Endodermal cell (in vitro differentiated cells): ENCODE results near the gene MSRB2. TPM values are rescaled to one million over a fixed set of nuclear protein-coding genes. Genes with fewer than 3 reads are reported as not detected.

Experiments used
- DNase-seq: peaks from one replicate; pipeline ENCODE4 v3.0.0-alpha.2; 2017
- H3K27ac ChIP-seq: 2 replicates; pipeline ENCODE4 v1.5.1; 2013; ENCODE audit warnings: mild to moderate bottlenecking, low read depth, low read length, moderate library complexity
- H3K27me3 ChIP-seq: 2 replicates; pipeline ENCODE4 v1.6.1; 2013; ENCODE audit warnings: mild to moderate bottlenecking, low read length, moderate library complexity; ENCODE audit not compliant: insufficient read depth, control insufficient read depth, poor library complexity, severe bottlenecking
- H3K36me3 ChIP-seq: 2 replicates; pipeline ENCODE4 v1.7.0; 2013; ENCODE audit warnings: mild to moderate bottlenecking, low read length, moderate library complexity; ENCODE audit not compliant: control insufficient read depth, insufficient read depth
- H3K4me1 ChIP-seq: one replicate; pipeline ENCODE4 v1.7.0; 2013; ENCODE audit warnings: low read length; ENCODE audit not compliant: control insufficient read depth, insufficient read depth
- H3K4me3 ChIP-seq: 2 replicates; pipeline ENCODE4 v1.5.1; 2013; ENCODE audit warnings: mild to moderate bottlenecking, low read length, moderate library complexity
- H3K9ac ChIP-seq: 2 replicates; pipeline ENCODE4 v1.6.1; 2013; ENCODE audit warnings: mild to moderate bottlenecking, low read length, moderate library complexity; ENCODE audit not compliant: poor library complexity, severe bottlenecking; ENCODE audit errors: extremely low read depth
- H3K9me3 ChIP-seq: 2 replicates; pipeline ENCODE4 v1.6.1; 2013; ENCODE audit warnings: mild to moderate bottlenecking, low read length, moderate library complexity; ENCODE audit not compliant: control insufficient read depth
- H3K27ac Mint-ChIP-seq: 2 replicates; pipeline ENCODE4 v1.8.0; 2020; ENCODE audit warnings: mixed read lengths
- H3K27me3 Mint-ChIP-seq: 2 replicates; pipeline ENCODE4 v1.8.0; 2021; ENCODE audit warnings: mild to moderate bottlenecking, mixed read lengths; ENCODE audit not compliant: insufficient read depth
- H3K36me3 Mint-ChIP-seq: 2 replicates; pipeline ENCODE4 v1.8.0; 2020; ENCODE audit warnings: low read depth, mixed read lengths
- H3K4me1 Mint-ChIP-seq: 2 replicates; pipeline ENCODE4 v1.8.0; 2020; ENCODE audit warnings: mixed read lengths
- H3K4me3 Mint-ChIP-seq: 2 replicates; pipeline ENCODE4 v1.8.0; 2020; ENCODE audit warnings: mild to moderate bottlenecking, moderate library complexity, mixed read lengths
- H3K9me3 Mint-ChIP-seq: 2 replicates; pipeline ENCODE4 v1.8.0; 2020; ENCODE audit warnings: mild to moderate bottlenecking, mixed read lengths
- WGBS, 2 experiments: methylation state at CpG; one replicate each; pipeline versions ENCODE4 v1.1.5 to v1.1.7; 2013; ENCODE audit warnings: missing lambda C conversion rate in 2 of 2, mixed read lengths in 1 of 2; ENCODE audit not compliant: insufficient coverage in 1 of 2, insufficient read length in 1 of 2; 5-methylcytosine and 5-hydroxymethylcytosine counted together
- total RNA-seq, 2 donors: library from RNA; stranded (reverse); fragmentation: NEBNext Ultra II Directional in 1 of 2; extraction: Animal tissue kit (Norgen Biotek cat#: 25700) in 1 of 2; gene quantifications; 2 replicates in 1 of 2; 3 replicates in 1 of 2; pipeline ENCODE4 v1.2.1, GENCODE V29; 2021
- TF ChIP-seq, protein P1 (sequence below): fragments of 200-600 bp; sonication (generic); conservative IDR thresholded peaks from 2 replicates; pipeline ENCODE4 v1.5.0; 2021; ENCODE audit warnings: antibody characterized with exemption, mild to moderate bottlenecking

MSRB2 gene
- total RNA-seq, 2 donors from 2014 or later = 40.4 to 42.5 TPM

DNA sequence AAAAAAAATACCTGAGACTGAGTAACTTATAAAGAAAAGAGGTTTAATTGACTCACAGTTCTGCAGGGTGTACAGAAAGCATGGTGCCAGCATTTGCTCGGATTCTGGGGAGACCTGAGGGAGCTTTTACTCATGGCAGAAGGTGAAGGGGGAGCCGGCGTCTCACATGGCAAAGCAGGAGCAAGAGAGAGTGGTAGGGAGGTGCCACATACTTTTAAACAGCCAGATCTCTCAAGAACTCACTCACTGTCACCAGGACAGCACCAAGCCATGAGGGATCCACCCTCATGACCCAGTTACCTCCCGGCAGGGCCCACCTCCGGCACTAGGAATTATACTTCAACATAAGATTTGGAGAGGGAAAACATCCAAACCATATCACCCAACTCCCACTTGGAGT, 25.8 kb downstream of the MSRB2 start:
- no peak for DNase-seq
- Mint-ChIP-seq H3K9me3 (no peaks in the 10 kb centered on the region), H3K4me1 (no peaks in the 10 kb centered on the region), H3K36me3 (peaks cover 25% of the 10 kb centered on the region), H3K27me3 (no peaks in the 10 kb centered on the region), H3K27ac (no peak overlapping the region), H3K4me3 (no peak overlapping the region)
- Histone ChIP-seq H3K4me3 (no peak overlapping the region), H3K9ac (no peak overlapping the region), H3K27me3 (no peaks in the 10 kb centered on the region), H3K27ac (no peak overlapping the region), H3K9me3 (peaks cover 6% of the 10 kb centered on the region), H3K36me3 (peaks cover 9% of the 10 kb centered on the region), H3K4me1 (no peaks in the 10 kb centered on the region)
- WGBS, 2 experiments = 90 to 100% methylated on average over 1 to 5 of the region's 5 CpGs
- TF ChIP-seq, protein P1, sequence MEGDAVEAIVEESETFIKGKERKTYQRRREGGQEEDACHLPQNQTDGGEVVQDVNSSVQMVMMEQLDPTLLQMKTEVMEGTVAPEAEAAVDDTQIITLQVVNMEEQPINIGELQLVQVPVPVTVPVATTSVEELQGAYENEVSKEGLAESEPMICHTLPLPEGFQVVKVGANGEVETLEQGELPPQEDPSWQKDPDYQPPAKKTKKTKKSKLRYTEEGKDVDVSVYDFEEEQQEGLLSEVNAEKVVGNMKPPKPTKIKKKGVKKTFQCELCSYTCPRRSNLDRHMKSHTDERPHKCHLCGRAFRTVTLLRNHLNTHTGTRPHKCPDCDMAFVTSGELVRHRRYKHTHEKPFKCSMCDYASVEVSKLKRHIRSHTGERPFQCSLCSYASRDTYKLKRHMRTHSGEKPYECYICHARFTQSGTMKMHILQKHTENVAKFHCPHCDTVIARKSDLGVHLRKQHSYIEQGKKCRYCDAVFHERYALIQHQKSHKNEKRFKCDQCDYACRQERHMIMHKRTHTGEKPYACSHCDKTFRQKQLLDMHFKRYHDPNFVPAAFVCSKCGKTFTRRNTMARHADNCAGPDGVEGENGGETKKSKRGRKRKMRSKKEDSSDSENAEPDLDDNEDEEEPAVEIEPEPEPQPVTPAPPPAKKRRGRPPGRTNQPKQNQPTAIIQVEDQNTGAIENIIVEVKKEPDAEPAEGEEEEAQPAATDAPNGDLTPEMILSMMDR = no peak

DNA sequence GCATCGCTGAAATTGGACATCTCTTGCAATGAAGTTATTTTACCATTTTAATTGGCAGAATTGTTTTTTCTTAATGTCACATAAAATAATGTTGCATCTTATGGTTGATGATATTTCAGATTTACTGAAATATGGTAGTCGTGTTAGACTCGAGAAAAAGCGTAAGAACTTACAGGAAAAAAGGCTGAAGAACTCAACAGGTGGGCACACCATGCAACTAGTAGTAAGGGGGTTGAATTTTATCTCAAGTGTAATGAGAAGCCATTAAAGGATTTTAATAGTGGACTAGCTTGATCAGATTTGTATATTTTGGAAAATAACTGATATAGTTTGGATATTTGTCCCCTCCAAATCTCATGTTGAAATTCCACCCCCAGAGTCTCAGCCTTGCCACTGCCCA, 41.1 kb downstream of the MSRB2 start:
- H3K27me3 ChIP-seq = peaks cover 13% of the 10 kb centered on the region
- no peak overlapping the region for H3K4me3 ChIP-seq
- no peak for DNase-seq
- TF ChIP-seq, protein P1 = no peak
- no peak overlapping the region for H3K9ac ChIP-seq
- H3K9me3 ChIP-seq = no peaks in the 10 kb centered on the region
- 95 to 100% methylated on average over 3 to 4 of the region's 4 CpGs for WGBS, 2 experiments
- peaks cover 10% of the 10 kb centered on the region for H3K9me3 Mint-ChIP-seq
- H3K4me3 Mint-ChIP-seq = no peak overlapping the region
- no peak overlapping the region for H3K27ac Mint-ChIP-seq
- no peaks in the 10 kb centered on the region for H3K36me3 ChIP-seq
- no peak overlapping the region for H3K27ac ChIP-seq
- H3K27me3 Mint-ChIP-seq = peaks cover 2% of the 10 kb centered on the region
- no peaks in the 10 kb centered on the region for H3K4me1 ChIP-seq
- H3K36me3 Mint-ChIP-seq = no peaks in the 10 kb centered on the region
- no peaks in the 10 kb centered on the region for H3K4me1 Mint-ChIP-seq

GRCh38 chr10:23139677-23140076, 44.3 kb downstream of the MSRB2 start:
- Histone ChIP-seq H3K27me3 (peaks cover 13% of the 10 kb centered on the region), H3K4me3 (no peak overlapping the region), H3K9me3 (no peaks in the 10 kb centered on the region), H3K9ac (no peak overlapping the region), H3K36me3 (no peaks in the 10 kb centered on the region), H3K27ac (no peak overlapping the region), H3K4me1 (no peaks in the 10 kb centered on the region)
- Mint-ChIP-seq H3K27ac (no peak overlapping the region), H3K4me1 (no peaks in the 10 kb centered on the region), H3K36me3 (no peaks in the 10 kb centered on the region), H3K4me3 (no peak overlapping the region), H3K27me3 (peaks cover 2% of the 10 kb centered on the region), H3K9me3 (peaks cover 7% of the 10 kb centered on the region)
- no peak for DNase-seq
- 76 to 100% methylated on average over 1 of the region's 1 CpG for WGBS, 2 experiments
- TF ChIP-seq, protein P1 = no peak
